Lower leg skin (tissue), 4 donors: ENCODE data around the gene ACSS3. TPM values are rescaled to one million over a fixed set of nuclear protein-coding genes. Genes with fewer than 3 reads are reported as not detected.

Source experiments
- DNase-seq, 2 donors: peaks; one replicate each; pipeline ENCODE4 v3.0.0-alpha.2; 2019; ENCODE audit warnings: low spot score in 2 of 2
- H3K4me3 ChIP-seq: fragments of 200-600 bp; sonication (generic); 2 replicates; pipeline ENCODE4 v1.5.1; 2017; ENCODE audit warnings: mild to moderate bottlenecking, low read depth; ENCODE audit not compliant: poor library complexity, severe bottlenecking
- CTCF ChIP-seq, 3 donors: fragments of 450-650 bp; IDR thresholded peaks; one replicate each; pipeline ENCODE4 v1.5.1; 2016; ENCODE audit warnings: antibody characterized with exemption in 3 of 3, mild to moderate bottlenecking in 3 of 3, moderate library complexity in 2 of 3
- POLR2A ChIP-seq, 2 donors: fragments of 450-650 bp; IDR thresholded peaks; one replicate each; pipeline ENCODE4 v1.6.1; 2016 to 2017; ENCODE audit warnings: antibody characterized with exemption in 2 of 2, mild to moderate bottlenecking in 1 of 2, moderate library complexity in 1 of 2
- WGBS, 2 donors: methylation state at CpG; one replicate each; pipeline ENCODE4 v1.1.5; 2018; 5-methylcytosine and 5-hydroxymethylcytosine counted together
- intact Hi-C: fragments of 100-400 bp; cut with DNase I; formaldehyde crosslinking; loops from one replicate; pipeline ENCODE4 v1.15.0; 2023; ENCODE audit warnings: low total_unique reads
- total RNA-seq, 4 donors: library from RNA; depleted of rRNA; stranded (reverse); fragments of >200 nt; gene quantifications; one replicate each; pipeline ENCODE4 v1.1.0, GENCODE V29; 2016

The ACSS3 gene
- total RNA-seq, 4 donors from 2014 or later, result 3.0 to 8.6 (median 6.6) TPM

GRCh38 chr12:81081726-81082125 is 3.8 kb downstream of the ACSS3 start:
- TF ChIP-seq CTCF (IDR thresholded peaks at IDR 0.05), result no peak
- no peak for TF ChIP-seq POLR2A (IDR thresholded peaks at IDR 0.05)
- no peak for DNase-seq
- H3K4me3 ChIP-seq, result no peak overlapping the region
- intact Hi-C loops, result no loop called here
- WGBS, 2 donors, result 71 to 73% methylated on average over 1 of the region's 1 CpG

DNA sequence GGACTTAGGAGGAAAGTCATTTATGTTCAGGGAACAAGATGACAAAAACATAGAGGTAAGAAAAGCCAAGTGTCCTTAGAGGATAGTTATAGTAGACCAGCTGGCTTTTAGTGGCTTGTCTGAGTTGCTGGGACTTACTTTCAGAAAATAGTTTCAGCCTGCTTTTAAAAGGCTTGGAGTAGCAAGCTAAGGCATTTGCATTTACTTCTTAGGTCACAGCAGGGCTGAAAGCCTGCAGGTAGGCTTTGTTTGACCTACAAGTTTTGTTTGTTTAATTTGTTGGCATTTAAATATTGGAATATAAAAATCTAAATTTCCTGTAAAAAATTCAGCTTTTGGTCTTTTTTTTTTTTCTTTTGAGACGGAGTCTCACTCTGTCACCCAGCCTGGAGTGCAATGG is 5.1 kb downstream of the ACSS3 start:
- intact Hi-C loops, result no loop called here
- H3K4me3 ChIP-seq, result no peak overlapping the region
- 90 to 92% methylated on average over 1 of the region's 1 CpG for WGBS, 2 donors
- TF ChIP-seq CTCF (IDR thresholded peaks at IDR 0.05) (no peak), POLR2A (IDR thresholded peaks at IDR 0.05) (no peak)
- DNase-seq, result no peak

GRCh38 chr12:81083906-81084513 is 6.1 kb downstream of the ACSS3 start:
- H3K4me3 ChIP-seq, result no peak overlapping the region
- no peak for DNase-seq
- 79 to 87% methylated on average over 7 of the region's 7 CpGs for WGBS, 2 donors
- intact Hi-C loops, result no loop called here
- TF ChIP-seq POLR2A (IDR thresholded peaks at IDR 0.05), result no peak
- TF ChIP-seq CTCF (IDR thresholded peaks at IDR 0.05), result no peak

- DNase-seq, result no peak
- no peak overlapping the region for H3K4me3 ChIP-seq
- intact Hi-C loops, result no loop called here
- 35 to 46% methylated on average over 1 of the region's 1 CpG for WGBS, 2 donors
- TF ChIP-seq POLR2A (IDR thresholded peaks at IDR 0.05) (no peak), CTCF (IDR thresholded peaks at IDR 0.05) (no peak)
Measured at GRCh38 chr12:81084811-81085350, 7.0 kb downstream of the ACSS3 start.

- no peak for DNase-seq
- intact Hi-C loops, result no loop called here
- WGBS, 2 donors, result 85 to 90% methylated on average over 2 of the region's 2 CpGs
- TF ChIP-seq POLR2A (IDR thresholded peaks at IDR 0.05) (no peak), CTCF (IDR thresholded peaks at IDR 0.05) (no peak)
- no peak overlapping the region for H3K4me3 ChIP-seq
Measured at GRCh38 chr12:81085832-81086231, 8.0 kb downstream of the ACSS3 start.

DNA sequence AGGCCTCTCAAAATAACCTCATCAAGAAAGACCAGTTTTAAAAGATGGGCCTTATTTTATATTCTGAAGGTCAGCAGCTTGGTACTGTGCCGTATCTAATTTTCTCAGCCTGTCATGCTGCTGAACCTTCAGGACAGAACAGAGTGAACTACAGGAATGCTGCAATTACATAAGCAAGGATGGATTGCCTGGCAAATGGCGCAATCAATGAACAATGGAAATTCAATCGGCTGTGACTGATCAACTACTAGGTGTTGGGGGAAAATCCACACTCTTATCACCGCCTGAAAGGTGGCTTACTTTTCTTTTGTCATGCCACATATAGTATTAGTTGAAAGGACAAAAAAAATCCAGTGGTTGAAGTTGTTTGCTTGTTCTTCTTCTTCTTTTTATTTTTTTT is 8.5 kb downstream of the ACSS3 start:
- DNase-seq, result no peak
- no peak overlapping the region for H3K4me3 ChIP-seq
- WGBS, 2 donors, result 82 to 89% methylated on average over 4 of the region's 4 CpGs
- intact Hi-C loops, result no loop called here
- TF ChIP-seq CTCF (IDR thresholded peaks at IDR 0.05) (no peak), POLR2A (IDR thresholded peaks at IDR 0.05) (no peak)
